Colon (tissue), 2 donors: ENCODE measurements around the gene ZNF575.

ENCODE experiments used
- FAIRE-seq: peaks from 2 replicates; lab custom pipeline; 2012; peaks lifted over from hg19 to GRCh38; lab: Jason Lieb, UNC
- donor health status: control.
- donor health status: control.

ZNF575 gene, protein sequence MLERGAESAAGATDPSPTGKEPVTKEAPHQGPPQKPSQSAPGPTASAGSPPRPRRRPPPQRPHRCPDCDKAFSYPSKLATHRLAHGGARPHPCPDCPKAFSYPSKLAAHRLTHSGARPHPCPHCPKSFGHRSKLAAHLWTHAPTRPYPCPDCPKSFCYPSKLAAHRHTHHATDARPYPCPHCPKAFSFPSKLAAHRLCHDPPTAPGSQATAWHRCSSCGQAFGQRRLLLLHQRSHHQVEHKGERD

GRCh38 chr19:43532962-43533545 lies at the start of gene ZNF575:
Gene ZNF575 (plus strand): TSS chr19:43533188. CDS start chr19:43534423, 1,235 bp downstream.
- FAIRE-seq = no peak

GRCh38 chr19:43483281-43483680 lies 49.7 kb upstream of the ZNF575 start:
- no peak for FAIRE-seq

GRCh38 chr19:43485951-43486350 lies 47.0 kb upstream of the ZNF575 start:
- FAIRE-seq = no peak

DNA sequence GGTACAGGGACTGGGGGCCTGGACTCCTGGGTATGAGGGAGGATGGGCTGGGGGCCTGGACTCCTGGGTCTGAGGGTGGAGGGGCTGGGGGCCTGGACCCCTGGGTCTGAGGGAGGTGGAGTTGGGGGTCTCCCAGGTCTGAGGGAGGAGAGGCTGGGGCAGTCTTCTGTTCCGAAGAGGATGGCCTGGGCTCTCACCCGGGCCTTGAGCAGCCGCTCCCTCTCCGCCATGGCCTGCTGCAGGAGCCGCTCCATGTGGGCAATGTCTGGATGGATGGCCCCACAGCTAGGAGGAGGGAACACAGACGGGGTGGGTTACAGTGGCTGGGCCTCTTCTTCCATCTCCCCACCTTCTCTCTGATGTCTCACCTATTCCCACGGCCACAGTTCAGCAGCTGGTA lies 46.6 kb upstream of the ZNF575 start:
- no peak for FAIRE-seq

- FAIRE-seq = no peak
Observed at GRCh38 chr19:43488179-43488578, 44.8 kb upstream of the ZNF575 start.

GRCh38 chr19:43489310-43489709 lies 43.7 kb upstream of the ZNF575 start:
- FAIRE-seq = no peak

- no peak for FAIRE-seq
Observed at GRCh38 chr19:43489979-43490599, 42.9 kb upstream of the ZNF575 start.

DNA sequence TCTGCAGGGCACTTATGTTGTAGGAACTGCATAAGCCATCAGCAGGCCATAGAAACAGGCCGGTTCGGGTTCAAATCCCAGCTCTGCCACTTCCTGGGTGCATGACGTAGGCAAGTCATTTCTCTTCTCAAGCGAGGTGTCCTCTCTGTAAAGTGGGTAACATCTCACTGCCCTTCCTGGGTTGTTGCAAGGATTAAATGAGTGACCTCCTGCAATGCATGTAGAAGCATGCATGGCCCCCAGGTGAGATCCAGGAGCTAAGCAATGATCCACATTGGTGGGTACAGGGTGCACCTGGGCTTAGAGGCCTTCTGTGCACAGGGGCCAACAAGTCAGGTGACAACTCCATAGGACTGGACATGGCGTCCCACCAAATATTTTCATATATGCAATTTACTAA lies 42.2 kb upstream of the ZNF575 start:
- FAIRE-seq = no peak

GRCh38 chr19:43495082-43495481 lies 37.9 kb upstream of the ZNF575 start:
- no peak for FAIRE-seq

GRCh38 chr19:43496960-43497359 lies 36.0 kb upstream of the ZNF575 start:
- FAIRE-seq = no peak

- no peak for FAIRE-seq
Observed at GRCh38 chr19:43498233-43498842, 34.6 kb upstream of the ZNF575 start.

GRCh38 chr19:43499042-43499441 lies 33.9 kb upstream of the ZNF575 start:
- FAIRE-seq = no peak

- FAIRE-seq = no peak
Observed at GRCh38 chr19:43501661-43502418, 31.1 kb upstream of the ZNF575 start.

- FAIRE-seq = no peak
Observed at GRCh38 chr19:43502419-43502976, 30.5 kb upstream of the ZNF575 start.

DNA sequence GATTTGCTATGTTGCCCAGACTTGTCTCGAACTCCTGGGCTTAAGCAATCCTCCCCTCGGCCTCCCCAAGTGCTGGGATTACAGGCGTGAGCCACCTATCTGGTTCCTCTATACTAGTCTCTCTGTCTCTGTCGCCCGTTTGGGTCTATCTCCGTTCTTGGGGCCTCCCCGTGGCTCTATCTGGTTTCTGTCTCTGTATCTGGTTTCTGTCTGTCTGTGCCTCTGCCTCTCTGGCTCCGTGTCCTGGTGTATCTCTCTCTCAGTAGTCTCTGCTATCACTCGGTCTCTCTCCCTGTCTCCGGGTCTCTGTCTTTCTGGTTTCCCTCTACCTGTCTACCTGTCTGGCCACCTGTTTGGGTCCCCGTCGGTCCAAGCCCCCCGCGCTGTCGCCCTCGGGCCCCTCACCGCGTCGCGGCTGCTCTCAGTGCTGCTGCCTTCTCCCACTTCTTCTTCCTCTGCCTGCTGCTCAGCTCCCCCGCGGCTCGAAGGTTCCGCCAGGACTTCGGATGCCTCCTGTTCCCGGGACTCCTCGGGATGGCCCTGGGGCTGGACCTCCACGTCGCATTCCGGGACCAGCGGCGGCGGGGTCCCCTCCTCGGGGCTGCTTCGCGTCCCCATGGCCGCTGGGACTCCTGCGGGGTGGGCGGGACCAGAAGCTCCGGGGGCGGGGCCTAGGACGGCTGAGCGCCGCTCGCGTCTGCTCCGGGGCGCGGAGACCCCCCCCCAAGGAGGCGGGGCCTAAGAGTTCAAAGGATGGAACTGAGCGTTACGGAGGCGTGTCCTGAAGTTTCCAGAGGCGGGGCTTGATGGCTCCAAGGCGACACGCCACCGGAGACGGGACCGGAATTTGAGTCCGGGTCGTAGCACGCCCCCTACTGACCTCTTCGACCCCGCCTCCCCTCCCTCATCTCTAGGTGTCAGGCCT lies 29.2 kb upstream of the ZNF575 start:
- no peak for FAIRE-seq

DNA sequence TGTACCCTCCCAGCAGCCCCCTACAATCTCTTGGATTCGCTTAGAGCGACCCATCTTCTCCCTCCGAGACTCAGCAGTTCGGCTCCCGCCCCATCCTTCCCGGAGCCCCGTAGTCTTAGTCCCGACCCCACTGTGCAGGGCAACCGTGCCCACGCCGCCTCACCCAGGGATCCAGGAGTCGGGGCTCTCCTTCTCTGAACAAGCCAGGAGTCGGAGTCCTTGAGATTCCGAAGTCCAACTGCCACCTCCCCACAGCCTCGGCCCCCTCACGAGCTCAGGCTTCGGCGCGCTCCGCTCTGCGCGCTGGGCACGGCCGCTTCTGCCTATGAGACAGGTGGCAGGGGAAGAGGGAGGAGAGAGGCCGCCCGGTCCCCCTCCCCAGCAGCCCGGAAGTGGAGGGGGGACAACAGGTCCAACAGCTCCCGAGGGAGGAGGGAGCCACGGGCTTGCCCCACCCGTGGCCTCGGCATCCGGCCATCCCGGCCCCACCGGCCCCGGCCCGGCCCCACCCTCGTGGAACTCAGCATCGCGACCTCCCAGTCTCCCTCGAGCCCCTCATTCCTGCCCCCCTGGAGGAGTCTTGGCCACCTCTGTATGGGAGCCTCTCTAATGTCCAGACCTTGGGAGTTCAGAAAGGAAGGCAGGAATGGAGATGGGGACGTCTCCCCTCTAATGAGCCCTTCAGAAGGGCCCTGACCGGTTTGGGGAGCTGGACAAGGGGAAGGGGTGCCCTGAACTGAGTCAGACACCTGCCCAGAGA lies 28.4 kb upstream of the ZNF575 start, which contains the start of gene PHLDB3:
TSS of gene PHLDB3 (minus strand) at position 321 of the 760 bp plus-strand sequence. CDS start 628 bp downstream, outside the sequence.
- no peak for FAIRE-seq

DNA sequence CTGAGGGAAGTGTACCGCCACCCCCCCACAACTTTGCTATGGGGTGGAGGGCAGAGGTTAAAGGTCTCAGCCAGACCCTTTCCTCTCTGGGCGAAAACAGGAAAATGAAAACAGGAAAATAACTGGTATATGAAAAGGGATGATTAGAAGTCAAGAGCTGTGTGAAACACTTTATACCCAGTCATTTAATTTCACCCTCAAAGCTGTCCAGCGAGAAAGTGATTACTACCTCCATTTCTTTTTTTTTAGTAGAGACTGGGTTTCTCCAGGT lies 27.9 kb upstream of the ZNF575 start:
- no peak for FAIRE-seq

DNA sequence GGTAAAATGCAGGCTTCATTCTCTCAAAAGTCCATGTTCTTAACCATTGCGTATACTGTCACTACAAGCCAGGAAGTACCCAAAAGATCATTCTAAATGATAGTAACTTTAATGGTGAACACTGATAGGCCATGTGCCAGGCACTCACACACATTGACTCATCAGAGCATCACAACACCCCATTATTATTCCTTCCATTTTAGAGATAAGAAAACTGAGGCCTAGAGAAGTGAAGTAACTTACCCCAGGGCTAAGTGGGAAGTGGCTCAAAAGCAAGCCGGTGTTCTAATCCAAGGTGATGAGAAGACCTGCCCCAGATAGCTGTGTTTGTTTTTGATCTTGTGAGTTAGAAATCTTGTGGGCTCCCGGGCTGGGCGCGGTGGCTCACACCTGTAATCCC lies 27.0 kb upstream of the ZNF575 start:
- no peak for FAIRE-seq

GRCh38 chr19:43506629-43507028 lies 26.4 kb upstream of the ZNF575 start:
- no peak for FAIRE-seq

DNA sequence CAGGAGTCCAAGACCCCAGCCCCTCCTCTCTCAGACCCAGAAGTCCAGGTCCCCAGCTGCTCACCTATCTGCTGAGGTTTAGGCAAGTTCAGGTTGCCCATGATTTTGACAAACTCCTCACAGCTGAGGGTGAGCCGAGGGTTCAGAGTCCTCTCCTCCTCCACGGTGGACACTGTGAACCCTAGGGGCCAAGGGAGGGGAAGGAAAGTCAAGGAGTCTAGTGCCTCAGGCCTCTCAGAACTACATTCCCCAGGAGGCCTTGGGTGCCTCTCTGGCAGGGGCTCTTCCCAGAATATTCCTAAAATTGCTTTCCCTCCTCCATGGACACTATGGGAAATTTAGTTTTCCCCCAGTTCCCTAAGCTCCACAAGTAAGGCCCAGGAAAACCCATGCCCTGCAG lies 25.1 kb upstream of the ZNF575 start:
- FAIRE-seq = no peak
